Hepatocyte (in vitro differentiated cells): ENCODE results near the gene FAU. TPM values are rescaled to one million over a fixed set of nuclear protein-coding genes. Genes with fewer than 3 reads are reported as not detected.

Experiments
- DNase-seq: peaks from one replicate; pipeline ENCODE4 v3.0.0-alpha.2; 2016; ENCODE audit warnings: low spot score
- H2AFZ ChIP-seq: fragments of 200-600 bp; sonication (generic); 2 replicates; pipeline ENCODE4 v1.6.0; 2016; ENCODE audit warnings: antibody characterized with exemption, mild to moderate bottlenecking
- H3K27ac ChIP-seq: fragments of 200-600 bp; sonication (generic); 2 replicates; pipeline ENCODE4 v1.5.1; 2016; ENCODE audit warnings: mild to moderate bottlenecking
- H3K27me3 ChIP-seq: fragments of 200-600 bp; sonication (generic); 2 replicates; pipeline ENCODE4 v1.6.1; 2016
- H3K36me3 ChIP-seq: fragments of 200-600 bp; sonication (generic); replicated peaks from 2 replicates; pipeline ENCODE4 v1.5.1; 2016; ENCODE audit warnings: low read depth; ENCODE audit not compliant: insufficient read depth
- H3K4me1 ChIP-seq: fragments of 200-600 bp; sonication (generic); 2 replicates; pipeline ENCODE4 v1.5.1; 2016; ENCODE audit warnings: mild to moderate bottlenecking, moderate library complexity; ENCODE audit not compliant: insufficient read depth
- H3K4me2 ChIP-seq: fragments of 200-600 bp; sonication (generic); 2 replicates; pipeline ENCODE4 v1.6.0; 2016
- H3K4me3 ChIP-seq: fragments of 200-600 bp; sonication (generic); 2 replicates; pipeline ENCODE4 v1.5.1; 2016; ENCODE audit warnings: mild to moderate bottlenecking
- H3K79me2 ChIP-seq: fragments of 200-600 bp; sonication (generic); 2 replicates; pipeline ENCODE4 v1.6.0; 2017; ENCODE audit warnings: mild to moderate bottlenecking
- H3K9me2 ChIP-seq: fragments of 200-600 bp; sonication (generic); replicated peaks from 2 replicates; pipeline ENCODE4 v1.6.0; 2017; ENCODE audit warnings: mild to moderate bottlenecking; ENCODE audit not compliant: insufficient read depth
- H3K9me3 ChIP-seq: fragments of 200-600 bp; sonication (generic); 2 replicates; pipeline ENCODE4 v1.5.1; 2016; ENCODE audit warnings: low read depth, mild to moderate bottlenecking
- H4K20me1 ChIP-seq: fragments of 200-600 bp; sonication (generic); 2 replicates; pipeline ENCODE4 v1.6.0; 2016; ENCODE audit warnings: mild to moderate bottlenecking; ENCODE audit not compliant: insufficient read depth, poor library complexity, severe bottlenecking
- EZH2 ChIP-seq: fragments of 200-600 bp; sonication (generic); IDR thresholded peaks from 2 replicates; pipeline ENCODE4 v1.6.1; 2016; ENCODE audit warnings: antibody characterized with exemption, mild to moderate bottlenecking, borderline replicate concordance
- EZH2phosphoT487 ChIP-seq: fragments of 200-600 bp; sonication (generic); IDR thresholded peaks from one replicate; pipeline ENCODE4 v1.6.1; 2018; ENCODE audit warnings: antibody characterized with exemption, mild to moderate bottlenecking, low read depth, moderate library complexity; ENCODE audit not compliant: unreplicated experiment, severe bottlenecking
- WGBS: methylation state at CpG from one replicate; pipeline ENCODE4 v1.1.6; 2016; ENCODE audit warnings: low lambda C conversion rate; ENCODE audit errors: missing lambda C conversion rate; 5-methylcytosine and 5-hydroxymethylcytosine counted together
- microRNA-seq: library from miRNA; unstranded; fragments of <30 nt; microRNA quantifications from one replicate; pipeline ENCODE4, GENCODE V29; 2017
- polyA plus RNA-seq: library from polyadenylated mRNA; unstranded; fragments of >200 nt; fragmentation: Nextera tagmentation; extraction: Ambion mirVana; gene quantifications from 2 replicates; pipeline ENCODE4 v1.2.1, GENCODE V29; 2016
- small RNA-seq: library from RNA; depleted of rRNA; stranded (forward); fragments of <200 nt; gene quantifications from one replicate; pipeline ENCODE3, GENCODE V24; 2014
- total RNA-seq: library from RNA; depleted of rRNA; stranded (reverse); fragments of >200 nt; gene quantifications from 2 replicates; pipeline ENCODE4 v1.2.3, GENCODE V29; 2014
- TF ChIP-seq, protein P1 (sequence below): fragments of 200-600 bp; sonication (generic); IDR thresholded peaks from 2 replicates; pipeline ENCODE4 v1.5.1; 2016; ENCODE audit warnings: antibody characterized with exemption, mild to moderate bottlenecking; ENCODE audit not compliant: poor library complexity

The FAU gene
- total and polyA plus RNA-seq, 2 experiments from 2014 or later, result 211 to 434 TPM

- H2AFZ ChIP-seq, result no peak overlapping the region
- no peak for TF ChIP-seq EZH2
- TF ChIP-seq EZH2phosphoT487, result no peak
- TF ChIP-seq, protein P1, sequence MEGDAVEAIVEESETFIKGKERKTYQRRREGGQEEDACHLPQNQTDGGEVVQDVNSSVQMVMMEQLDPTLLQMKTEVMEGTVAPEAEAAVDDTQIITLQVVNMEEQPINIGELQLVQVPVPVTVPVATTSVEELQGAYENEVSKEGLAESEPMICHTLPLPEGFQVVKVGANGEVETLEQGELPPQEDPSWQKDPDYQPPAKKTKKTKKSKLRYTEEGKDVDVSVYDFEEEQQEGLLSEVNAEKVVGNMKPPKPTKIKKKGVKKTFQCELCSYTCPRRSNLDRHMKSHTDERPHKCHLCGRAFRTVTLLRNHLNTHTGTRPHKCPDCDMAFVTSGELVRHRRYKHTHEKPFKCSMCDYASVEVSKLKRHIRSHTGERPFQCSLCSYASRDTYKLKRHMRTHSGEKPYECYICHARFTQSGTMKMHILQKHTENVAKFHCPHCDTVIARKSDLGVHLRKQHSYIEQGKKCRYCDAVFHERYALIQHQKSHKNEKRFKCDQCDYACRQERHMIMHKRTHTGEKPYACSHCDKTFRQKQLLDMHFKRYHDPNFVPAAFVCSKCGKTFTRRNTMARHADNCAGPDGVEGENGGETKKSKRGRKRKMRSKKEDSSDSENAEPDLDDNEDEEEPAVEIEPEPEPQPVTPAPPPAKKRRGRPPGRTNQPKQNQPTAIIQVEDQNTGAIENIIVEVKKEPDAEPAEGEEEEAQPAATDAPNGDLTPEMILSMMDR, result no peak
- no peaks in the 10 kb centered on the region for H3K27me3 ChIP-seq
- H3K4me2 ChIP-seq, result no peak overlapping the region
- DNase-seq, result no peak
- no peak overlapping the region for H3K27ac ChIP-seq
- no peaks in the 10 kb centered on the region for H3K9me2 ChIP-seq
- 44% methylated on average over 1 of the region's 1 CpG for WGBS
- H3K36me3 ChIP-seq, result no peaks in the 10 kb centered on the region
- no peak overlapping the region for H3K4me3 ChIP-seq
- no peaks in the 10 kb centered on the region for H3K9me3 ChIP-seq
- H3K79me2 ChIP-seq, result no peaks in the 10 kb centered on the region
- no peaks in the 10 kb centered on the region for H3K4me1 ChIP-seq
- no peaks in the 10 kb centered on the region for H4K20me1 ChIP-seq
These were observed 49.3 kb downstream of the FAU start for GRCh38 chr11:65072631-65072966.

DNA sequence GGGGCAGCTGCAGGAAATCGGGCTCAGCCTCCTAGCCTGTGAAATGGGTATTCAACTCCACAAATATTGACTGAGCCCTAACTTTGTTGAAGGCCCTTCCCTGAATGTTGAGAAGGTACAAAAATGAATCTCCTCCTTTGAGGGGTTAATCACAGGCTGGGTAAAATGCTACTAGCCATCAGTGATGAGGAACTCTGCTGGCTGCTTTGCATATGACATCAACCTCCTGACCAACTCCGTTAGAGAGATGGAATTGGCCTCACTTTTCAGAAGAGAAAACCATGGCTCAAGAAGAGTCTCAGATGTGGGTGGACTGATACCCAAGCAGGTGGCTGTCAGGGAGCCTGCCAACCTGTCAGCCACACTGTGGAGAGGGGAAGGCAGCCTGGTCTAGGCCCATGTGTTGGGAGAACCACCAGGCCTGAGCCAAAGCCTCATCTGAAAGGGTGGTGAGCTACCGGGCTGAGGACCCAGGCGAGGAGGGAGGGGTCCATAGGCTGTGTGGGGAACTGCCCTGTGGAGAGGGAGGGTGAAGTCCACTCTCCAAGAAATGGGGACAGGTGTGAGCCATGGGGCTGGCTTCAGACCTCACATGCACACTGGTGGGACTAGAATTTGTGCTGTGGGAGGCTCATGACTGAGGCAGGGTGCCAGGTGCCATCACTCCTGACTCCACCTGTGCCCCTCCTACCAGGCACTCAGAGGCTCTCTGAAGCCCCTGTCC, 49.9 kb downstream of the FAU start:
- no peak overlapping the region for H3K4me3 ChIP-seq
- no peak overlapping the region for H3K27ac ChIP-seq
- DNase-seq, result no peak
- 77% methylated on average over 4 of the region's 4 CpGs for WGBS
- H3K9me3 ChIP-seq, result no peaks in the 10 kb centered on the region
- no peak overlapping the region for H3K4me2 ChIP-seq
- H2AFZ ChIP-seq, result no peak overlapping the region
- no peaks in the 10 kb centered on the region for H3K27me3 ChIP-seq
- H3K9me2 ChIP-seq, result no peaks in the 10 kb centered on the region
- no peaks in the 10 kb centered on the region for H3K4me1 ChIP-seq
- no peaks in the 10 kb centered on the region for H4K20me1 ChIP-seq
- no peak for TF ChIP-seq EZH2phosphoT487
- TF ChIP-seq, protein P1, result no peak
- no peak for TF ChIP-seq EZH2
- H3K79me2 ChIP-seq, result no peaks in the 10 kb centered on the region
- H3K36me3 ChIP-seq, result no peaks in the 10 kb centered on the region

Small RNA genes within 50 kb of the gene (microRNA-seq; reads per million reads assigned to microRNA genes)
- 3.1 reads per million for gene MIR6751

Small RNA genes within 50 kb of the gene (small RNA-seq; reads per million reads assigned to genes)
- gene HIGD1AP10, result not detected
- gene PDCL2P2, result not detected
- gene RNU2-23P, result 0.12 reads per million

Other genes with a start within 250 kb of the FAU start
- 44.8 and 52.4 TPM in 2 replicates for gene EHD1, start 243.5 kb downstream of the FAU start, total RNA-seq
- 66.6 and 69.5 TPM in 2 replicates for gene EHD1, start 243.5 kb downstream of the FAU start, polyA plus RNA-seq
- gene ATG2A, start 204.9 kb downstream of the FAU start, total RNA-seq, result 16.4 and 18.1 TPM in 2 replicates
- 11.7 and 17.0 TPM in 2 replicates for gene ATG2A, start 204.9 kb downstream of the FAU start, polyA plus RNA-seq
- gene PPP2R5B, start 197.4 kb downstream of the FAU start, total RNA-seq, result 15.8 and 16.9 TPM in 2 replicates
- 16.2 and 19.5 TPM in 2 replicates for gene PPP2R5B, start 197.4 kb downstream of the FAU start, polyA plus RNA-seq
- gene GPHA2, start 186.2 kb downstream of the FAU start, total RNA-seq, result 2.0 TPM in 1 of 2 replicates, not detected in the other
- gene GPHA2, start 186.2 kb downstream of the FAU start, polyA plus RNA-seq, result not detected in 2 replicates
- not detected in 2 replicates for gene MAJIN, start 150.0 kb downstream of the FAU start, total RNA-seq
- gene MAJIN, start 150.0 kb downstream of the FAU start, polyA plus RNA-seq, result not detected in 2 replicates
- gene BATF2, start 125.2 kb downstream of the FAU start, total RNA-seq, result 0.68 and 1.9 TPM in 2 replicates
- 2.6 TPM in 1 of 2 replicates, not detected in the other for gene BATF2, start 125.2 kb downstream of the FAU start, polyA plus RNA-seq
- 68.2 and 69.1 TPM in 2 replicates for gene ARL2, start 108.0 kb downstream of the FAU start, total RNA-seq
- gene ARL2, start 108.0 kb downstream of the FAU start, polyA plus RNA-seq, result 126 and 127 TPM in 2 replicates
- gene SNX15, start 94.7 kb downstream of the FAU start, total RNA-seq, result 9.9 and 12.9 TPM in 2 replicates
- 22.0 and 27.3 TPM in 2 replicates for gene SNX15, start 94.7 kb downstream of the FAU start, polyA plus RNA-seq
- 10.8 and 12.2 TPM in 2 replicates for gene SAC3D1, start 80.9 kb downstream of the FAU start, total RNA-seq
- 18.5 and 23.8 TPM in 2 replicates for gene SAC3D1, start 80.9 kb downstream of the FAU start, polyA plus RNA-seq
- 0.13 and 0.76 TPM in 2 replicates for gene NAALADL1, start 63.6 kb downstream of the FAU start, total RNA-seq
- not detected in 2 replicates for gene NAALADL1, start 63.6 kb downstream of the FAU start, polyA plus RNA-seq
- 6.4 and 7.9 TPM in 2 replicates for gene CDCA5, start 38.1 kb downstream of the FAU start, total RNA-seq
- 6.4 and 11.8 TPM in 2 replicates for gene CDCA5, start 38.1 kb downstream of the FAU start, polyA plus RNA-seq
- gene ZFPL1, start 37.9 kb downstream of the FAU start, total RNA-seq, result 41.0 and 53.1 TPM in 2 replicates
- gene ZFPL1, start 37.9 kb downstream of the FAU start, polyA plus RNA-seq, result 52.7 and 58.1 TPM in 2 replicates
- 201 and 242 TPM in 2 replicates for gene VPS51, start 25.9 kb downstream of the FAU start, total RNA-seq
- gene VPS51, start 25.9 kb downstream of the FAU start, polyA plus RNA-seq, result 63.5 and 80.0 TPM in 2 replicates
- 124 and 133 TPM in 2 replicates for gene TM7SF2, start 10.3 kb downstream of the FAU start, total RNA-seq
- 194 and 209 TPM in 2 replicates for gene TM7SF2, start 10.3 kb downstream of the FAU start, polyA plus RNA-seq
- gene ZNHIT2, start 4.4 kb downstream of the FAU start, total RNA-seq, result 8.3 and 13.5 TPM in 2 replicates
- gene ZNHIT2, start 4.4 kb downstream of the FAU start, polyA plus RNA-seq, result 22.1 and 23.7 TPM in 2 replicates
- gene MRPL49, start 187 bp upstream of the FAU start, total RNA-seq, result 57.6 and 71.0 TPM in 2 replicates
- 46.2 and 46.8 TPM in 2 replicates for gene MRPL49, start 187 bp upstream of the FAU start, polyA plus RNA-seq
- 27.3 and 27.7 TPM in 2 replicates for gene SYVN1, start 12.4 kb upstream of the FAU start, total RNA-seq
- 31.8 and 35.7 TPM in 2 replicates for gene SYVN1, start 12.4 kb upstream of the FAU start, polyA plus RNA-seq
- not detected in 2 replicates for gene SPDYC, start 48.1 kb upstream of the FAU start, total RNA-seq
- not detected in 2 replicates for gene SPDYC, start 48.1 kb upstream of the FAU start, polyA plus RNA-seq
- gene CAPN1, start 59.8 kb upstream of the FAU start, total RNA-seq, result 115 and 133 TPM in 2 replicates
- gene CAPN1, start 59.8 kb upstream of the FAU start, polyA plus RNA-seq, result 178 and 202 TPM in 2 replicates
- gene POLA2, start 139.8 kb upstream of the FAU start, total RNA-seq, result 2.5 and 4.1 TPM in 2 replicates
- 5.0 and 8.0 TPM in 2 replicates for gene POLA2, start 139.8 kb upstream of the FAU start, polyA plus RNA-seq
- 19.5 and 21.7 TPM in 2 replicates for gene CDC42EP2, start 192.7 kb upstream of the FAU start, total RNA-seq
- 31.2 and 35.0 TPM in 2 replicates for gene CDC42EP2, start 192.7 kb upstream of the FAU start, polyA plus RNA-seq
- 26.8 and 28.4 TPM in 2 replicates for gene DPF2, start 211.7 kb upstream of the FAU start, total RNA-seq
- gene DPF2, start 211.7 kb upstream of the FAU start, polyA plus RNA-seq, result 50.0 and 51.6 TPM in 2 replicates
- 1.7 and 1.8 TPM in 2 replicates for gene TIGD3, start 232.6 kb upstream of the FAU start, total RNA-seq
- gene TIGD3, start 232.6 kb upstream of the FAU start, polyA plus RNA-seq, result 1.6 and 2.0 TPM in 2 replicates